DOHH2 (cell line): ENCODE measurements around the gene DCLRE1C.

Experiments
- EZH2phosphoT487 ChIP-seq: fragments of 200-600 bp; sonication (generic); IDR thresholded peaks from 2 replicates; pipeline ENCODE4 v1.6.1; 2017; ENCODE audit warnings: borderline replicate concordance, mild to moderate bottlenecking, antibody characterized with exemption, low read length, moderate library complexity, mixed read lengths
- TF ChIP-seq, protein P1 (sequence below): fragments of 200-600 bp; sonication (generic); IDR thresholded peaks from one replicate; pipeline ENCODE4 v1.5.1; 2014; ENCODE audit warnings: antibody characterized with exemption, mild to moderate bottlenecking, low read depth, low read length; ENCODE audit not compliant: poor library complexity, severe bottlenecking

DNA sequence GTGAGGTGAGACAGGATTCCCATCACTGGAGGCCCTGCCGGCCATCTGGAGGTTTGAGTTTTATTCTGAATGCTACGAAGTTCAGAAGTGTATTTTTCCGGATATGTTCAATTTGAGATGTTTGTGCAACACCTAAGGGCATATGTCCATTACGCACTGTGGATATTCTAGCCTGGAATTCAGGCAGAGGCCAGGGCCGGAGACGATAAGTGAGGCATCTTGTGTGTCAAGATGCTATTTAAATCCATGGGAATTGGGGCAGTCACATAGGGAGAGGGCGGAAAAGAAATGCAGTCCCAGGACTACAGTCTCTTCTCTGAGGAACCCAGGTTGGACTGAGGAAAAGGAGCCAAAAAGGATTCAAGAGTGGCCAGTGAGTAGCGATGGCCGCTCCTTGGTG is 77.1 kb downstream of the DCLRE1C start:
- TF ChIP-seq, protein P1, sequence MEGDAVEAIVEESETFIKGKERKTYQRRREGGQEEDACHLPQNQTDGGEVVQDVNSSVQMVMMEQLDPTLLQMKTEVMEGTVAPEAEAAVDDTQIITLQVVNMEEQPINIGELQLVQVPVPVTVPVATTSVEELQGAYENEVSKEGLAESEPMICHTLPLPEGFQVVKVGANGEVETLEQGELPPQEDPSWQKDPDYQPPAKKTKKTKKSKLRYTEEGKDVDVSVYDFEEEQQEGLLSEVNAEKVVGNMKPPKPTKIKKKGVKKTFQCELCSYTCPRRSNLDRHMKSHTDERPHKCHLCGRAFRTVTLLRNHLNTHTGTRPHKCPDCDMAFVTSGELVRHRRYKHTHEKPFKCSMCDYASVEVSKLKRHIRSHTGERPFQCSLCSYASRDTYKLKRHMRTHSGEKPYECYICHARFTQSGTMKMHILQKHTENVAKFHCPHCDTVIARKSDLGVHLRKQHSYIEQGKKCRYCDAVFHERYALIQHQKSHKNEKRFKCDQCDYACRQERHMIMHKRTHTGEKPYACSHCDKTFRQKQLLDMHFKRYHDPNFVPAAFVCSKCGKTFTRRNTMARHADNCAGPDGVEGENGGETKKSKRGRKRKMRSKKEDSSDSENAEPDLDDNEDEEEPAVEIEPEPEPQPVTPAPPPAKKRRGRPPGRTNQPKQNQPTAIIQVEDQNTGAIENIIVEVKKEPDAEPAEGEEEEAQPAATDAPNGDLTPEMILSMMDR, result no peak
- TF ChIP-seq EZH2phosphoT487, result no peak
